HFF-Myc (cell line): ENCODE measurements around the gene GAS2.
"Not testable (repeated sequence)": the region's sequence is repeated elsewhere in the genome, so short reads cannot be mapped to it uniquely, and the experiment has no call there.

Experiments
- DNase-seq: peaks from one replicate; pipeline ENCODE4 v3.0.0-alpha.2; 2011; ENCODE audit warnings: low read depth; ENCODE audit errors: extremely low read depth
- H3K4me3 ChIP-seq: replicated peaks from 2 replicates; pipeline ENCODE4 v1.5.1; 2011; ENCODE audit warnings: low read depth, mild to moderate bottlenecking, control low read depth, low read length
- TF ChIP-seq, protein P1 (sequence below): IDR thresholded peaks from 2 replicates; pipeline ENCODE4 v1.5.1; 2012; ENCODE audit warnings: mild to moderate bottlenecking, low read depth, low read length, control low read depth; ENCODE audit errors: missing control alignments

The GAS2 gene

DNA sequence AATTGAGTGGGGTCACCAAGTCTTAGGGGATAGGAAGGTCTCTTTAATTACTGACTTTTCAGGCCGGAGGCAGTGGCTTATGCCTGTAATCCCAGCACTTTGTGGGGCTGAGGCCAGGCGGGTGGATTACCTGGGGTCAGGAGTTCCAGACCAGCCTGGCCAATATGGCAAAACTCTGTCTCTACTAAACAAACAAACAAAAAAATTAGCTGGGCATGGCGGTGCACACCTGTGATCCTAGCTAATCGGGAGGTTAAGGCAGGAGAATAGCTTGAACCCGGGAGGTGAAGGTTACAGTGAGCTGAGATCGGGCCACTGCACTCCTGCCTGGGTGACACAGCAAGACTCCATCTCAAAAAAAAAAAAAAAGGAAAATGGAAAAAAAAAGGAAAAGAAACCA is 39.0 kb upstream of the GAS2 start:
- DNase-seq, result no peak
- TF ChIP-seq, protein P1, sequence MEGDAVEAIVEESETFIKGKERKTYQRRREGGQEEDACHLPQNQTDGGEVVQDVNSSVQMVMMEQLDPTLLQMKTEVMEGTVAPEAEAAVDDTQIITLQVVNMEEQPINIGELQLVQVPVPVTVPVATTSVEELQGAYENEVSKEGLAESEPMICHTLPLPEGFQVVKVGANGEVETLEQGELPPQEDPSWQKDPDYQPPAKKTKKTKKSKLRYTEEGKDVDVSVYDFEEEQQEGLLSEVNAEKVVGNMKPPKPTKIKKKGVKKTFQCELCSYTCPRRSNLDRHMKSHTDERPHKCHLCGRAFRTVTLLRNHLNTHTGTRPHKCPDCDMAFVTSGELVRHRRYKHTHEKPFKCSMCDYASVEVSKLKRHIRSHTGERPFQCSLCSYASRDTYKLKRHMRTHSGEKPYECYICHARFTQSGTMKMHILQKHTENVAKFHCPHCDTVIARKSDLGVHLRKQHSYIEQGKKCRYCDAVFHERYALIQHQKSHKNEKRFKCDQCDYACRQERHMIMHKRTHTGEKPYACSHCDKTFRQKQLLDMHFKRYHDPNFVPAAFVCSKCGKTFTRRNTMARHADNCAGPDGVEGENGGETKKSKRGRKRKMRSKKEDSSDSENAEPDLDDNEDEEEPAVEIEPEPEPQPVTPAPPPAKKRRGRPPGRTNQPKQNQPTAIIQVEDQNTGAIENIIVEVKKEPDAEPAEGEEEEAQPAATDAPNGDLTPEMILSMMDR, result no peak
- H3K4me3 ChIP-seq, result no peak overlapping the region

DNA sequence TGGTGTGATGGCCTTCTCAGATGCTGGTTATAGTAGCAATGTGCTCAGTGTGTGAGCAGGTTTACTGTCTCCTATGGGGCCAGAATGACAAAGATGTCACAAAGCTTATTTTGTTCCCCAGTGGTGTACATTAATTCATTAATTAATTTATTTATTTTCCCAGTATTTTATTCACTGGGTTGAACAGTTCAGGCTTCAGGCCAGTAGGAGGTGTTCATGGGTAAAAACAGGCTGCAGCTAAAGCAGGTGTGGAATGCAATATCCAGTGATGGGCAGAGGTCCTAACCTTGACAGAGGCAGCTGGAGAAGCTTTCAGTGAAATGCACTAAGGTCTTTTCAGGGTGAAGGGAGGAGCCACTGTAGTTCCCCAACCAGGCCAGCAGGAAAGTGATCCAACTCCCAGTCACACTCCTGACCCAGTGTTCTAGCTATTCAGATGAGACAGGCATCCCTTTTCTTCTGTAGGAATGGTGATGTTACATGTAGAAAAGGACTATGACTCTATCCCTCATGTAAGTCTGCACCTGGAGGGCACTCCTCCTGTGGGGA is 33.0 kb upstream of the GAS2 start:
- no peak overlapping the region for H3K4me3 ChIP-seq
- TF ChIP-seq, protein P1, result no peak
- no peak for DNase-seq

DNA sequence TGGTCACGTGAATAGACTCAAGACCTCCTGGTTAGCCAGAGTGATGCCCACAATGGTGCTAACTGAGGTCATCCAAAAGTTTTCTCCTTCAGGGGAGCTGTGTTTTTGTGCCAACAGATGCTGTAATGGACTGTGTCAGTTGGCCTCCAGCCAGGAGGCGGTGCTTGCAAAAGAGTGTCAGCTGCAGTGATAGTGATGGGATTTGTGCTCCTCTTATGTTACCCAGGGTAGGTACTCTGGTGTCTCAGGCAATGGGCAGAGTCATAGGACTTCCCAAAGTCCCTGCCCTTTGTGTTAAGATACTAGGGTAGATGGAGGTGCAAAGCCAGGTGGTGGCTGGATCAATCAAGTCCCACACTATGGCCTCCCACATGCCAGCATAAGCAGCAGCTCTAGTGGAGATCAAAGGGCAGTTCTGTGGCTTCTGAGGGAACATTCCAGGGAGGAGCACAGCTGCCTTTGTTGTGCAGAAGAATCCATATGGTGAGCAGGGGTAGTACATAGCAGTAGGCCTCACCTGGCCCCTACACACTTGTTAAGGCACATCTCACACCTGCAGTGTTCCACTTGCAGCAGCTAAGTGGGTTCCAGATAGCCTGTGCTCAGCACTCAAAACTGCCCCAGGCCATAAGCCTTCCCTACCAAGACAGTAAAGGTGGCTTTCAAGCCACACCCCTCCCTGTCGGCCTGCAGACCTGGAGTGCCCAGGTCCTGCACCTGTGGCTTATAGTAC is 31.3 kb upstream of the GAS2 start:
- peak; percentile 15 for DNase-seq
- H3K4me3 ChIP-seq, result no peak overlapping the region
- TF ChIP-seq, protein P1, result no peak

DNA sequence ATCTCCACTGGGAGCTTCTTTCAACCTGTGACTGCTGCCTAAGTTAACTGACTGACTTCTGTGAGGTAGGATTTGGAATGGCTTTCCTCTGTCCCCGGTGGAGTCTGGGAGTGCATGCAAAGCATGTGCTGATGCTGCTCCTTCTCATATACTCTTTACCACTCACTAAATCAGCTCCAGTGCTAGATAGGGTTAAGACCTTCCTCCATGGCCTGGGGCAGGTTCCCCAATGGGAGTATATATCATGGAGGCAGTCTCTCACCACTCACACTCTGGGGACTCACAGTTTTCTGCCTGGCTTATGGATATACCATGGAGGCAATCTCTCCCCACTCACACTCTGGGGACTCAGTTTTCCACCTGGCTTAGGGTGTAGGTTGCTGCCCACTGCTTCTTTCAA is 30.7 kb upstream of the GAS2 start:
- TF ChIP-seq, protein P1, result no peak
- no peak for DNase-seq
- H3K4me3 ChIP-seq, result no peak overlapping the region

DNA sequence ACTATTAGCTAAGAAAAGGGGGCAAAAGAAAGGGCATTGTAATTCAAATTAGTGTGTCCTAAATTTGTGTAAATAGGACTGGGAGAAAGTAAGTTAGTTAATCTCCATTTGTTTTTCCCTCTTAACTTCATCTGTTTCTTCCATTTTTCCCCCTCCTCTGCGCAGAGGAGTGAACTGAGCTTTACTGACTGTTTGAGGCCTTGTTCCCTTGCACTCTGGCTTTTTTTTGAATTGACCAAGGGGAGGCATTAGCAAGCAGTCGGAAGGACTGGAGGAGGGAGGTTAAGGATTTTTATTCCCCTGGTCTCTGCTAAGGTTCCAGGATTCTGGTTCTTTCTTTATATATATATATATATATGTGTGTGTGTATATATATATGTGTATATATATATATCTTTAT is 25.5 kb upstream of the GAS2 start:
- DNase-seq, result no peak
- TF ChIP-seq, protein P1, result no peak
- H3K4me3 ChIP-seq, result no peak overlapping the region

DNA sequence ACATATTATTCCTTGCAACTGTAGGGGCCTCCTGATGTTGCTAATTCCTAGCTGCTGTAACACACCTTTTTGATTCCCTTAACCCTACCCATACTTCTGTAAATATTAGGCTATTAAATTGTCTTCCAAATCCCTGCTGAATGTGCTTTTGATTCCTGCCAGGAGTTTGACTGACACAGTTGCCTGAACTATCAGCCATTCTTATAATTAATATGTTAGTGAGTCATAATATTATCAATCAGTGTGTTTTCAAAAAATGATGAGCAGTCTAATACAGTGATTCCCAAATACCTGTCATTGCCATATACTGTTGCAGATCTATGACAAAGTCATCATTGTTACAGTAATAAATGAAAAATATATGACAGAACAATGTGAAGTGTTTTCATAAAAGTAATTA is 24.9 kb upstream of the GAS2 start:
- DNase-seq, result no peak
- no peak overlapping the region for H3K4me3 ChIP-seq
- TF ChIP-seq, protein P1, result no peak

DNA sequence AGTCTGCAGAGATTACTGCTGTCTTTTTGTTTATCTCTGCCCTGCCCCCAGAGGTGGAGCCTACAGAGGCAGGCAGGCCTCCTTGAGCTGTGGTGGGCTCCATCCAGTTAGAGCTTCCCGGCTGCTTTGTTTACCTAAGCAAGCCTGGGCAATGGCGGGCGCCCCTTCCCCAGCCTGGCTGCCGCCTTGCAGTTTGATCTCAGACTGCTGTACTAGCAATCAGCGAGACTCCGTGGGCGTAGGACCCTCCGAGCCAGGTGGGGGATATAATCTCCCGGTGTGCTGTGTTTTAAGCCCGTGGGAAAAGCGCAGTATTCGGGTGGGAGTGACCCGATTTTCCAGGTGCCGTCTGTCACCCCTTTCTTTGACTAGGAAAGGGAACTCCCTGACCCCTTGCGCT is 14.1 kb upstream of the GAS2 start:
- not testable (repeated sequence) for DNase-seq, H3K4me3 ChIP-seq
